Upper lobe of right lung (tissue), 1 donor: ENCODE results near the gene PDLIM7. TPM values are rescaled to one million over a fixed set of nuclear protein-coding genes. Genes with fewer than 3 reads are reported as not detected.

ENCODE experiments used
- ATAC-seq: fragments of 200-7000 bp; cut with Tn5 transposase; one replicate; pipeline ENCODE4 v1.9.1; 2020; ENCODE audit warnings: mild to moderate bottlenecking, moderate library complexity
- DNase-seq: peaks from one replicate; pipeline ENCODE4 v3.0.0-alpha.2; 2020
- H3K27ac ChIP-seq: fragments of 200-600 bp; one replicate; pipeline ENCODE4 v1.8.0; 2022
- H3K27me3 ChIP-seq: fragments of 200-600 bp; one replicate; pipeline ENCODE4 v1.8.0; 2022; ENCODE audit warnings: mild to moderate bottlenecking
- H3K36me3 ChIP-seq: fragments of 200-600 bp; one replicate; pipeline ENCODE4 v1.8.0; 2022
- H3K4me1 ChIP-seq: fragments of 200-600 bp; one replicate; pipeline ENCODE4 v1.8.0; 2022
- H3K4me3 ChIP-seq: fragments of 200-600 bp; one replicate; pipeline ENCODE4 v1.8.0; 2022; ENCODE audit warnings: mild to moderate bottlenecking
- H3K9me3 ChIP-seq: fragments of 200-600 bp; one replicate; pipeline ENCODE4 v1.8.0; 2022
- CTCF ChIP-seq: fragments of 200-600 bp; IDR thresholded peaks from one replicate; pipeline ENCODE4 v1.8.0; 2022; ENCODE audit warnings: antibody characterized with exemption
- intact Hi-C: fragments of 100-400 bp; cut with DNase I; formaldehyde crosslinking; loops from one replicate; pipeline ENCODE4 v1.11.0; 2022
- total RNA-seq: library from RNA; stranded (reverse); fragmentation: NEBNext Ultra II Directional; extraction: Animal tissue kit (Norgen Biotek cat#: 25700); gene quantifications from one replicate; pipeline ENCODE4 v1.2.1, GENCODE V29; 2021
- donor health status: DM: no; HTN: yes; CAD: no; lungs with severe emphysema.

The PDLIM7 gene
- total RNA-seq, 1 donor from 2014 or later = 59.1 TPM

- DNase-seq = peak; percentile 64
- Histone ChIP-seq H3K4me1 (peaks cover 30% of the 10 kb centered on the region), H3K36me3 (no peaks in the 10 kb centered on the region), H3K9me3 (no peaks in the 10 kb centered on the region), H3K4me3 (no peak overlapping the region), H3K27me3 (no peaks in the 10 kb centered on the region), H3K27ac (no peak overlapping the region)
- intact Hi-C loops = loop anchor here (10.0 kb wide), 1 partner anchor 53 kb away; the partner anchor contains the start of genes F12 and PFN3
- no peak for TF ChIP-seq CTCF
- ATAC-seq = no peak
Measured at GRCh38 chr5:177457852-177458681, 39.3 kb downstream of the PDLIM7 start.

DNA sequence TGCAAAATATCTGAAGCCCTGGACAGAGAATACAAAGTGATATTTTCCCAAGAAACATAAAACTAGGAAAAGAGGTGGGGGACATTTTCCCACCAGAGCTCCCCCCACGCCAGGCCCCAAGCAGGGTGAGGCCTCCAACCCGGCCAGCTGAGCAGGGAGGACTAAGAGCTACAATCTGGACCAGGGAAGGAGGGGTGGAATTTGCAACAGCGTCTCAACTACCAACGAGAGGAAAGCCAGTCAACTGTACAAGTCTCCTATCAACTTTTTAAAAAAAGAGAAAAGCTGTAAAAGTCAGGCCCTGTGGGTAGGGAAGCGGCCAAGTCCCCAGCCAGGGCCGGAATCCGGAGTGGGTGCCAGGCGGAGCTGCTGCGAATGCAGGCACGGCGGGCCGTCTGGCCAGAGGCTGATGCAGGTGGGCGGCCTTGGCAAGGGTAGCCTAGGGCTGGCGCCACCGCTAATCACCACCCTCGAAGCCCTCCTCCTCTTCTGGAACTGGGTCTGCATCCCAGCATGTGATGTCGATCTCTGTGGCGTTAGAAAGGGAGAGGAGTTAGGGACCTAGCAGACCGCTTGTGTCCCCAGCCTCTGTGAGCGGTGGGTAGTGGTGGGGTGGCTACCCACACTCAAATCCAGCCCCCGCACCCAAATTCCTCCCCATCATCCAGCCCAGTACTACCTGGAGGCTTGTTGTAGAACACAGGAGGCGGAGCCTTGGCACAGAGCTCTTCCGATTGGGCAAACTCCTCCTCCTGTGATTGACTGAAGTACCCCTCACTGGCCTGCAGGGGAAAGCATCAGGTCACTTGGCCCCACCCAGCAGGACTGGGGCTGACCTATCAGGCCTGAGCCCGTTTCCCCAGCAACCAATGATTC lies 40.2 kb downstream of the PDLIM7 start:
- ATAC-seq = peak; percentile 57
- DNase-seq = peak; percentile 78
- Histone ChIP-seq H3K4me1 (peaks cover 28% of the 10 kb centered on the region), H3K27me3 (no peaks in the 10 kb centered on the region), H3K9me3 (no peaks in the 10 kb centered on the region), H3K27ac (no peak overlapping the region), H3K4me3 (no peak overlapping the region), H3K36me3 (no peaks in the 10 kb centered on the region)
- intact Hi-C loops = loop anchor here (10.0 kb wide), 1 partner anchor 52 kb away; the partner anchor contains the start of genes F12 and PFN3
- TF ChIP-seq CTCF = peak; percentile 50

DNA sequence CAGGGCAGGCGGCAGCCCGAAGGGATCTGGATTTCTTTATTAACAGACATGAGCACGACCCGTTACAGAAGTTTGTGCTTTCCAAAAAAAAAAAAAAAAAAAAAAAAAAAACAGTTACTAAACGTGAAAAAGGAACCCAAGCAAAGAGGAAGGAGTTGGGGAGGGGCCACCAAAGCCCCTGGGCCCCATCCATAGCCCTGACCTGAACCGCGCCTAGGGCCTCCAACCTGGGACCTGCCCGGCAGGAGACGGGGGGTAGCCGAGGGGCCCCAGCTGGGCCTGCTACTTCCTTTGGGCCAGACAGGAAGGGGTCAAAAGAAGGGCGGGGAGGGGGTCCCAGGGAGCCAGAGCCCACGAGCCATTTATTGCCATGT lies 40.8 kb downstream of the PDLIM7 start:
- intact Hi-C loops = loop anchor here (10.0 kb wide), 1 partner anchor 52 kb away; the partner anchor contains the start of genes F12 and PFN3
- Histone ChIP-seq H3K27me3 (no peaks in the 10 kb centered on the region), H3K4me1 (peaks cover 24% of the 10 kb centered on the region), H3K9me3 (no peaks in the 10 kb centered on the region), H3K27ac (no peak overlapping the region), H3K4me3 (peak overlapping the region; percentile 57), H3K36me3 (no peaks in the 10 kb centered on the region)
- no peak for TF ChIP-seq CTCF
- ATAC-seq (no peak), DNase-seq (no peak)

DNA sequence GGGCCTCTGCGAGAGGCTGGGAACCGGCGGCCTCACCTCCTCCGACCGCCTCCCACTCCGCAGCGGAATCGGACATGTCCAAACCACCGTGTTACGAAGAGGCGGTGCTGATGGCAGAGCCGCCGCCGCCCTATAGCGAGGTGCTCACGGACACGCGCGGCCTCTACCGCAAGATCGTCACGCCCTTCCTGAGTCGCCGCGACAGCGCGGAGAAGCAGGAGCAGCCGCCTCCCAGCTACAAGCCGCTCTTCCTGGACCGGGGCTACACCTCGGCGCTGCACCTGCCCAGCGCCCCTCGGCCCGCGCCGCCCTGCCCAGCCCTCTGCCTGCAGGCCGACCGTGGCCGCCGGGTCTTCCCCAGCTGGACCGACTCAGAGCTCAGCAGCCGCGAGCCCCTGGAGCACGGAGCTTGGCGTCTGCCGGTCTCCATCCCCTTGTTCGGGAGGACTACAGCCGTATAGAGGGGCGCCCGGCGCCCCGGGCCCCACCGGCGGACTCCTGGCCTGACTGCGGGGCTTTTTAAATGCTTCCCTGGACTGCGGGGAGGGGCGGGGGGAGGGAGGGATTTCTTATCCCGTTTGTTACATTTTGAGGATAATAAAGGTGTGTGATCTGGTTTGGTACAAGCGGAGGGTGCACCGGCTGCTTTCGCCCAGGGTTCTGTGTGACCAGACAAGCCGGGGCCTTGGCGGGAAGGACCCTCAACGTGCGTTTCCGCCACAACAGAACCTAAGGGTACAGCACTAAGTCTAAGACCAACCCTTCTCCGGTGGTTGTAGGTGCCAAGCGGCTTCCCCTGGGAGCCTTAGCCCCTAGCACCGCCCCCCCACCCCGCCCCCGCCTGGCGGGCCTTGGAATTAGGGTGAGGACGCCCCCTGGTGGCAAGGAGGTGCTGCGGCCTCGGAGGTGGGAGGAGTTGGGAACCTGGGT lies 41.5 kb downstream of the PDLIM7 start:
- Histone ChIP-seq H3K4me3 (peak overlapping the region; percentile 57), H3K36me3 (no peaks in the 10 kb centered on the region), H3K27me3 (peaks cover 3% of the 10 kb centered on the region), H3K4me1 (peaks cover 24% of the 10 kb centered on the region), H3K9me3 (no peaks in the 10 kb centered on the region), H3K27ac (peak overlapping the region; percentile 5)
- ATAC-seq = peak; percentile 81
- peak; percentile 89 for TF ChIP-seq CTCF
- intact Hi-C loops = loop anchor here (10.0 kb wide), 1 partner anchor 51 kb away; the partner anchor contains the start of genes F12 and PFN3
- DNase-seq = peak; percentile 96
